HEK293 (cell line): ENCODE measurements around the gene FAM136A.

Experiments
- BCL11A ChIP-seq: fragments of 450-650 bp; formaldehyde crosslinking; IDR thresholded peaks from 2 replicates; pipeline ENCODE4 v1.5.1; 2016; ENCODE audit warnings: low read depth, missing biosample characterization, missing genetic modification characterization
- BCL11B ChIP-seq: fragments of 450-650 bp; formaldehyde crosslinking; IDR thresholded peaks from 2 replicates; pipeline ENCODE4 v1.5.1; 2016; ENCODE audit warnings: low read depth, missing biosample characterization, missing genetic modification characterization
- IKZF3 ChIP-seq: fragments of 450-650 bp; IDR thresholded peaks from 2 replicates; pipeline ENCODE4 v1.5.0; 2018; ENCODE audit warnings: missing biosample characterization, mild to moderate bottlenecking, missing genetic modification characterization, moderate library complexity
- KLF17 ChIP-seq: fragments of 450-650 bp; formaldehyde crosslinking; IDR thresholded peaks from 2 replicates; pipeline ENCODE4 v1.5.1; 2016; ENCODE audit warnings: missing biosample characterization, missing genetic modification characterization
- PRDM1 ChIP-seq: fragments of 450-650 bp; formaldehyde crosslinking; IDR thresholded peaks from 2 replicates; pipeline ENCODE4; 2016; ENCODE audit warnings: missing biosample characterization, missing genetic modification characterization
- PRDM10 ChIP-seq: fragments of 450-650 bp; formaldehyde crosslinking; IDR thresholded peaks from 2 replicates; pipeline ENCODE4 v1.5.1; 2016; ENCODE audit warnings: missing biosample characterization, missing genetic modification characterization
- SCRT1 ChIP-seq: fragments of 450-650 bp; formaldehyde crosslinking; IDR thresholded peaks from 2 replicates; pipeline ENCODE4 v1.5.1; 2016; ENCODE audit warnings: missing biosample characterization, missing genetic modification characterization, borderline replicate concordance
- WT1 ChIP-seq: fragments of 450-650 bp; formaldehyde crosslinking; IDR thresholded peaks from 2 replicates; pipeline ENCODE4 v1.5.1; 2016; ENCODE audit warnings: missing biosample characterization, missing genetic modification characterization
- YY1 ChIP-seq: fragments of 450-650 bp; formaldehyde crosslinking; IDR thresholded peaks from 2 replicates; pipeline ENCODE4 v1.5.1; 2018; ENCODE audit warnings: missing biosample characterization, missing genetic modification characterization
- YY2 ChIP-seq: fragments of 450-650 bp; formaldehyde crosslinking; IDR thresholded peaks from 2 replicates; pipeline ENCODE4 v1.5.1; 2016; ENCODE audit warnings: missing biosample characterization, missing genetic modification characterization
- ZBTB7A ChIP-seq: fragments of 450-650 bp; formaldehyde crosslinking; IDR thresholded peaks from 2 replicates; pipeline ENCODE4 v1.5.1; 2016; ENCODE audit warnings: low read depth, missing biosample characterization, missing genetic modification characterization
- ZBTB8A ChIP-seq: fragments of 450-650 bp; formaldehyde crosslinking; IDR thresholded peaks from 2 replicates; pipeline ENCODE4 v1.5.1; 2016; ENCODE audit warnings: missing biosample characterization, missing genetic modification characterization
- ZFHX2 ChIP-seq: fragments of 450-650 bp; formaldehyde crosslinking; conservative IDR thresholded peaks from 2 replicates; pipeline ENCODE4 v1.5.1; 2016; ENCODE audit warnings: missing biosample characterization, missing genetic modification characterization
- ZFP37 ChIP-seq: fragments of 450-650 bp; formaldehyde crosslinking; IDR thresholded peaks from 2 replicates; pipeline ENCODE4 v1.5.1; 2016; ENCODE audit warnings: missing biosample characterization, missing genetic modification characterization
- ZNF133 ChIP-seq: fragments of 450-650 bp; formaldehyde crosslinking; IDR thresholded peaks from 2 replicates; pipeline ENCODE4 v1.5.1; 2016; ENCODE audit warnings: missing biosample characterization, missing genetic modification characterization
- ZNF2 ChIP-seq: fragments of 450-650 bp; formaldehyde crosslinking; IDR thresholded peaks from 2 replicates; pipeline ENCODE4 v1.5.1; 2016; ENCODE audit warnings: missing biosample characterization, missing genetic modification characterization
- ZNF24 ChIP-seq: fragments of 450-650 bp; formaldehyde crosslinking; IDR thresholded peaks from 2 replicates; pipeline ENCODE4 v1.5.1; 2016; ENCODE audit warnings: missing biosample characterization, missing genetic modification characterization
- ZNF335 ChIP-seq: fragments of 450-650 bp; formaldehyde crosslinking; conservative IDR thresholded peaks from 2 replicates; pipeline ENCODE4 v1.5.1; 2016; ENCODE audit warnings: missing biosample characterization, missing genetic modification characterization
- ZNF341 ChIP-seq: fragments of 450-650 bp; formaldehyde crosslinking; IDR thresholded peaks from 2 replicates; pipeline ENCODE4; 2016; ENCODE audit warnings: low read depth, missing biosample characterization, missing genetic modification characterization
- ZNF561 ChIP-seq: fragments of 450-650 bp; IDR thresholded peaks from 2 replicates; pipeline ENCODE4 v1.5.1; 2018; ENCODE audit warnings: missing biosample characterization, missing genetic modification characterization, borderline replicate concordance
- ZNF670 ChIP-seq: fragments of 450-650 bp; formaldehyde crosslinking; IDR thresholded peaks from 2 replicates; pipeline ENCODE4 v1.5.1; 2016; ENCODE audit warnings: missing biosample characterization, missing genetic modification characterization, low read depth
- ZNF843 ChIP-seq: fragments of 450-650 bp; formaldehyde crosslinking; IDR thresholded peaks from 2 replicates; pipeline ENCODE4 v1.5.1; 2016; ENCODE audit warnings: missing biosample characterization, missing genetic modification characterization
- ZSCAN18 ChIP-seq: fragments of 450-650 bp; formaldehyde crosslinking; IDR thresholded peaks from 2 replicates; pipeline ENCODE4 v1.5.1; 2016; ENCODE audit warnings: missing biosample characterization, missing genetic modification characterization
- ZXDB ChIP-seq: fragments of 450-650 bp; formaldehyde crosslinking; IDR thresholded peaks from 2 replicates; pipeline ENCODE4 v1.5.1; 2016; ENCODE audit warnings: missing biosample characterization, missing genetic modification characterization
- TF ChIP-seq, protein P1 (sequence below): fragments of 450-650 bp; formaldehyde crosslinking; IDR thresholded peaks from 2 replicates; pipeline ENCODE4 v1.5.1; 2016; ENCODE audit warnings: missing biosample characterization, missing genetic modification characterization
- TF ChIP-seq, protein P2 (sequence below): fragments of 450-650 bp; formaldehyde crosslinking; IDR thresholded peaks from 2 replicates; pipeline ENCODE4 v1.5.1; 2016; ENCODE audit warnings: missing biosample characterization, missing genetic modification characterization

Gene FAM136A

GRCh38 chr2:70248181-70248847 is 53.6 kb downstream of the FAM136A start, which contains the start of gene TIA1 (continued):
- TF ChIP-seq ZSCAN18 (tag by site-specific recombination), result no peak
- peak; percentile 96 for TF ChIP-seq SCRT1
- TF ChIP-seq BCL11A (tag by site-specific recombination), result 0 out of 2 replicates have a peak, but pooled peaks have one; percentile 33
- peak; percentile 80 for TF ChIP-seq YY1 (tag by site-specific recombination)
- TF ChIP-seq, protein P1, sequence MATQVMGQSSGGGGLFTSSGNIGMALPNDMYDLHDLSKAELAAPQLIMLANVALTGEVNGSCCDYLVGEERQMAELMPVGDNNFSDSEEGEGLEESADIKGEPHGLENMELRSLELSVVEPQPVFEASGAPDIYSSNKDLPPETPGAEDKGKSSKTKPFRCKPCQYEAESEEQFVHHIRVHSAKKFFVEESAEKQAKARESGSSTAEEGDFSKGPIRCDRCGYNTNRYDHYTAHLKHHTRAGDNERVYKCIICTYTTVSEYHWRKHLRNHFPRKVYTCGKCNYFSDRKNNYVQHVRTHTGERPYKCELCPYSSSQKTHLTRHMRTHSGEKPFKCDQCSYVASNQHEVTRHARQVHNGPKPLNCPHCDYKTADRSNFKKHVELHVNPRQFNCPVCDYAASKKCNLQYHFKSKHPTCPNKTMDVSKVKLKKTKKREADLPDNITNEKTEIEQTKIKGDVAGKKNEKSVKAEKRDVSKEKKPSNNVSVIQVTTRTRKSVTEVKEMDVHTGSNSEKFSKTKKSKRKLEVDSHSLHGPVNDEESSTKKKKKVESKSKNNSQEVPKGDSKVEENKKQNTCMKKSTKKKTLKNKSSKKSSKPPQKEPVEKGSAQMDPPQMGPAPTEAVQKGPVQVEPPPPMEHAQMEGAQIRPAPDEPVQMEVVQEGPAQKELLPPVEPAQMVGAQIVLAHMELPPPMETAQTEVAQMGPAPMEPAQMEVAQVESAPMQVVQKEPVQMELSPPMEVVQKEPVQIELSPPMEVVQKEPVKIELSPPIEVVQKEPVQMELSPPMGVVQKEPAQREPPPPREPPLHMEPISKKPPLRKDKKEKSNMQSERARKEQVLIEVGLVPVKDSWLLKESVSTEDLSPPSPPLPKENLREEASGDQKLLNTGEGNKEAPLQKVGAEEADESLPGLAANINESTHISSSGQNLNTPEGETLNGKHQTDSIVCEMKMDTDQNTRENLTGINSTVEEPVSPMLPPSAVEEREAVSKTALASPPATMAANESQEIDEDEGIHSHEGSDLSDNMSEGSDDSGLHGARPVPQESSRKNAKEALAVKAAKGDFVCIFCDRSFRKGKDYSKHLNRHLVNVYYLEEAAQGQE (tag by site-specific recombination), result 0 out of 2 replicates have a peak, but pooled peaks have one; percentile 15
- TF ChIP-seq PRDM10 (tag by site-specific recombination), result 0 out of 2 replicates have a peak, but pooled peaks have one; percentile 57
- 0 out of 2 replicates have a peak, but pooled peaks have one; percentile 14 for TF ChIP-seq ZNF24 (tag by site-specific recombination)
- peak; percentile 47; the same call in 1 of the 2 replicates for TF ChIP-seq ZFP37
- peak; percentile 29; the same call in 1 of the 2 replicates for TF ChIP-seq ZXDB (tag by site-specific recombination)
- TF ChIP-seq ZBTB7A, result 0 out of 2 replicates have a peak, but pooled peaks have one; percentile 56
- 0 out of 2 replicates have a peak, but pooled peaks have one; percentile 38 for TF ChIP-seq IKZF3 (tag by site-specific recombination)
- TF ChIP-seq ZNF843 (tag by site-specific recombination), result no peak
- peak; percentile 71 for TF ChIP-seq ZNF341 (tag by site-specific recombination)
- no peak for TF ChIP-seq ZNF670
- no peak; the same call in 1 of the 2 replicates for TF ChIP-seq ZNF2
- peak; percentile 25 for TF ChIP-seq PRDM1 (tag by site-specific recombination)
- TF ChIP-seq WT1 (tag by site-specific recombination), result 0 out of 2 replicates have a peak, but pooled peaks have one; percentile 23
- TF ChIP-seq BCL11B, result 0 out of 2 replicates have a peak, but pooled peaks have one; percentile 53
- TF ChIP-seq KLF17 (tag by site-specific recombination), result peak; percentile 16; the same call in 1 of the 2 replicates
- 0 out of 2 replicates have a peak, but pooled peaks have one; percentile 15 for TF ChIP-seq ZNF561 (tag by site-specific recombination)
- TF ChIP-seq ZBTB8A (tag by site-specific recombination), result peak; percentile 13; the same call in 1 of the 2 replicates
- no peak for TF ChIP-seq ZNF133 (tag by site-specific recombination)
- peak; percentile 79 for TF ChIP-seq ZNF335 (tag by site-specific recombination)
- TF ChIP-seq, protein P2, sequence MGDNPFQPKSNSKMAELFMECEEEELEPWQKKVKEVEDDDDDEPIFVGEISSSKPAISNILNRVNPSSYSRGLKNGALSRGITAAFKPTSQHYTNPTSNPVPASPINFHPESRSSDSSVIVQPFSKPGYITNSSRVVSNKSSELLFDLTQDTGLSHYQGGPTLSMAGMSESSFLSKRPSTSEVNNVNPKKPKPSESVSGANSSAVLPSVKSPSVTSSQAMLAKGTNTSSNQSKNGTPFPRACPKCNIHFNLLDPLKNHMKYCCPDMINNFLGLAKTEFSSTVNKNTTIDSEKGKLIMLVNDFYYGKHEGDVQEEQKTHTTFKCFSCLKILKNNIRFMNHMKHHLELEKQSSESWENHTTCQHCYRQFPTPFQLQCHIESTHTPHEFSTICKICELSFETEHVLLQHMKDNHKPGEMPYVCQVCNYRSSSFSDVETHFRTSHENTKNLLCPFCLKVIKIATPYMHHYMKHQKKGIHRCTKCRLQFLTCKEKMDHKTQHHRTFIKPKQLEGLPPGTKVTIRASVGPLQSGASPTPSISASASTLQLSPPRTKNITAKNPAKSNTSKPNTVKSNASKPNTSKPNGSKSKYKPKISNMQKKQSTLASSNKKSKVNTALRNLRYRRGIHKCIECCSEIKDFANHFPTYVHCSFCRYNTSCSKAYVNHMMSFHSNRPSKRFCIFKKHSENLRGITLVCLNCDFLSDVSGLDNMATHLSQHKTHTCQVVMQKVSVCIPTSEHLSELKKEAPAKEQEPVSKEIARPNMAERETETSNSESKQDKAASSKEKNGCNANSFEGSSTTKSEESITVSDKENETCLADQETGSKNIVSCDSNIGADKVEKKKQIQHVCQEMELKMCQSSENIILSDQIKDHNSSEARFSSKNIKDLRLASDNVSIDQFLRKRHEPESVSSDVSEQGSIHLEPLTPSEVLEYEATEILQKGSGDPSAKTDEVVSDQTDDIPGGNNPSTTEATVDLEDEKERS (tag by site-specific recombination), result no peak
- TF ChIP-seq ZFHX2, result 0 out of 2 replicates have a peak, but pooled peaks have one; percentile 10
- peak; percentile 67; the same call in 1 of the 2 replicates for TF ChIP-seq YY2 (tag by site-specific recombination)
